SIG-M5 treated with dmso at 0.1 percent for 504 hours (cell line): Measurements from ENCODE around the gene RELN.
"Not testable (repeated sequence)": the region's sequence is repeated elsewhere in the genome, so short reads cannot be mapped to it uniquely, and the experiment has no call there.

ENCODE experiments used
- DNase-seq: peaks from one replicate; lab custom pipeline; 2025; ENCODE audit not compliant: unreplicated experiment; lab: John Stamatoyannopoulos, UW

RELN gene

GRCh38 chr7:103532955-103533354, 456.5 kb downstream of the RELN start:
- DNase-seq = no peak

GRCh38 chr7:103528152-103528551, 461.3 kb downstream of the RELN start:
- no peak for DNase-seq

- DNase-seq = no peak
These were observed 463.5 kb downstream of the RELN start for GRCh38 chr7:103525937-103526336.

GRCh38 chr7:103524042-103524907, 465.2 kb downstream of the RELN start:
- DNase-seq = no peak

DNA sequence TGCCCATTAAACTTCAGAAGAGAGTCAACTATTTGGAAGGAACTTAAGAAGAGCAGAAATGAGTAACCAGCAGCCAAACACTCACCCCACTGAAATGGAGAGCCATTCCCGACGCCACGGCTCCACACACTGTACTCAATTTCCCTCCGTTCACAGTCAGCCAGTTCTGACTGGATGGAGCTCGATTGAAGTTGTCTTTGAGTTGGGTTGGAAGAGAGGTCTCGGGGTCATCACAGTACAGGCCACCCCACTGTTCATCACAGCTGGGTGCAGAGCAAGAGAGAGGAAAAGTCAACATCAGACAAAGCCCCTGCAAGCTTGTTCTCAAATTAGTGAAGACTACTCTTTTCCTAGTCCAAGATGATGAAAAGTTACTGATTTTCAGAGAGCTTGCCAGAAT, 467.5 kb downstream of the RELN start:
- no peak for DNase-seq

DNA sequence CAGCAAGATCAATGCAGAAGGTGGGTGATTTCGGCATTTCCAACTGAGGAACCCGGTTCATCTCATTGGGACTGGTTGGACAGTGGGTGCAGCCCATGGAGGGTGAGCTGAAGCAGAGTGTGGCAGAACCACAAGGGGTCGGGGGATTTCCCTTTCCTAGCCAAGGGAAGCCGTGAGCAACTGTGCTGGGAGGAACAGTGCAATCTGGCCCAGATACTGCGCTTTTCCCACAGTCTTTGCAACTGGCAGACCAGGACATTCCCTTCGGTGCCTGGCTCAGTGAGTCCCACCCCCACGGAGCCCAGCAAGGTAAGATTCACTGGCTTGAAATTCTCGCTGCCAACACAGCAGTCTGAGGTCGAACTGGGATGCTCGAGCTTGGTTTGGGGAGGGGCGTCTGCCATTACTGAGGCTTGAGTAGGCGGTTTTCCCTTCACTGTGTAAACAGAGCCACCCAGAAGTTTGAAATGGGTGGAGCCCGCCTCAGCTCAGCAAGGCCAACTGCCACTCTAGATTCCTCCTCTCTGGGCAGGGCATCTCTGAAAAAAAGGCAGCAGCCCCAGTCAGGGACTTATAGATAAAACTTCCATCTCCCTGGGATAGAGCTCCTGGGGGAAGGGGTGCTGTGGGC, 484.8 kb downstream of the RELN start:
- peak; percentile 9 for DNase-seq

- DNase-seq = no peak
These were observed 488.3 kb downstream of the RELN start for GRCh38 chr7:103501206-103501605.

DNA sequence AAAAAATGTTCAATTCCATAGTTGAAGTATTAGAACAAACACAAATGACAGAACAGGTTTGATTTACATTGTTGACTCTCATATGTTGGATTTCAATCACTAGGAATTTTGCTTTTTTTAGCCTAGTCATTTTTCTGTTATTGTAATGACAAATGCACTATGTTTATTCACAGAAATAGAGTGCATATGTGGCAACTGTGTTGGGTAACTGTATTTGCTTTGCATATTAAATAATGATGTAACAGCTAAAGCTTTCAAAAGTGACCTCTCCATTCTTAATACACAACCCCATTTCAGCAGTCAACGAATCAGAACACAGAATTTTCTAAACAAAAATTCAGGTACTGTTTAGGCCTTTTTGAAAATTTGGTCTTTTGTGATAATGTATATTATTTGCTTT, 489.5 kb downstream of the RELN start:
- no peak for DNase-seq

GRCh38 chr7:103487419-103487818, 502.0 kb downstream of the RELN start:
- DNase-seq = peak; percentile 18

DNA sequence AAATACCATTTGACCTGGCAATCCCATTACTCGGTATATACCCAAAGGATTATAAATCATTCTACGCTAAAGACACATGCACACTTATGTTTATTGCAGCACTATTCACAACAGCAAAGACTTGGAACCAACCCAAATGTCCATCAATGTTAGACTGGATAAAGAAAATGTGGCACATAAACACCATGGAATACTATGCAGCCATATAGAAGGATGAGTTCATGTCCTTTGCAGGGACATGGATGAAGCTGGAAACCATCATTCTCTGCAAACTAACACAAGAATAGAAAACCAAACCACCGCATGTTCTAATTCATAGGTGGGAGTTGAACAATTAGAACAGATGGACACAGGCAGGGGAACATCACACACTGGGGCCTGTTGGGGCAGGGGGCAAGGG, 502.6 kb downstream of the RELN start:
- DNase-seq = not testable (repeated sequence)

GRCh38 chr7:103480771-103481170, 508.7 kb downstream of the RELN start:
- no peak for DNase-seq

GRCh38 chr7:103474956-103475355, 514.5 kb downstream of the RELN start:
- no peak for DNase-seq

- DNase-seq = no peak
These were observed 520.1 kb downstream of the RELN start for GRCh38 chr7:103469095-103469948.

- DNase-seq = no peak
These were observed 522.6 kb downstream of the RELN start for GRCh38 chr7:103466814-103467213.

- DNase-seq = no peak
These were observed 527.1 kb downstream of the RELN start for GRCh38 chr7:103462358-103462757.

- DNase-seq = peak; percentile 59
These were observed 542.1 kb downstream of the RELN start for GRCh38 chr7:103447073-103447960.

- DNase-seq = peak; percentile 7
These were observed 543.4 kb downstream of the RELN start, which contains the start of gene SLC26A5 for GRCh38 chr7:103446049-103446520. SLC26A5 (minus strand) TSS chr7:103446207; CDS start chr7:103421514, 24,693 bp downstream.

- no peak for DNase-seq
These were observed 544.0 kb downstream of the RELN start for GRCh38 chr7:103445228-103446048.

- no peak for DNase-seq
These were observed 549.8 kb downstream of the RELN start for GRCh38 chr7:103439661-103440060.
